CD8-positive, alpha-beta memory T cell (primary cell): ENCODE measurements around the gene MROH2B. TPM values are rescaled to one million over a fixed set of nuclear protein-coding genes. Genes with fewer than 3 reads are reported as not detected.

Experiments
- CTCF ChIA-PET: fragments of 350-600 bp; sonication (Branson Sonifier 250); formaldehyde crosslinking; loops from one replicate; lab custom pipeline; 2021; ENCODE audit warnings: antibody characterized with exemption; lab: Charles Lee
- POLR2A ChIA-PET: fragments of 350-600 bp; sonication (Branson Sonifier 250); formaldehyde crosslinking; loops from one replicate; lab custom pipeline; 2021; ENCODE audit warnings: antibody characterized with exemption; lab: Charles Lee
- DNase-seq, 5 donors: peaks; one replicate each; pipeline versions ENCODE4 v3.0.0 to v3.0.0-alpha.2; 2020 to 2022; ENCODE audit warnings: mixed read lengths in 1 of 5
- H3K27ac ChIP-seq: one replicate; pipeline ENCODE4 v1.7.0; 2013; ENCODE audit warnings: low read depth, mild to moderate bottlenecking, low read length, moderate library complexity
- H3K27me3 ChIP-seq: 2 replicates; pipeline ENCODE4 v1.7.0; 2013; ENCODE audit warnings: low read length, mild to moderate bottlenecking; ENCODE audit not compliant: insufficient read depth, poor library complexity, severe bottlenecking
- H3K36me3 ChIP-seq: 2 replicates; pipeline ENCODE4 v1.7.0; 2013; ENCODE audit warnings: mild to moderate bottlenecking, low read length, moderate library complexity; ENCODE audit not compliant: insufficient read depth
- H3K4me1 ChIP-seq: 2 replicates; pipeline ENCODE4 v1.7.0; 2013; ENCODE audit warnings: mild to moderate bottlenecking, low read length, moderate library complexity; ENCODE audit not compliant: insufficient read depth
- H3K4me3 ChIP-seq: 2 replicates; pipeline ENCODE4 v1.7.0; 2013; ENCODE audit warnings: mild to moderate bottlenecking, low read length
- H3K9me3 ChIP-seq: 2 replicates; pipeline ENCODE4 v1.7.0; 2013; ENCODE audit warnings: mild to moderate bottlenecking, low read length
- H3K27ac Mint-ChIP-seq, 8 donors: one replicate each; pipeline ENCODE4 v1.8.0; 2020 to 2021; ENCODE audit warnings: mixed read lengths in 8 of 8, mild to moderate bottlenecking in 6 of 8, inconsistent platforms in 3 of 8, moderate library complexity in 3 of 8
- H3K27me3 Mint-ChIP-seq, 2 donors: one replicate each; pipeline ENCODE4 v1.8.0; 2020 to 2021; ENCODE audit warnings: mixed read lengths in 2 of 2, mild to moderate bottlenecking in 1 of 2, moderate library complexity in 1 of 2
- H3K36me3 Mint-ChIP-seq, 3 donors: one replicate each; pipeline ENCODE4 v1.8.0; 2020 to 2021; ENCODE audit warnings: mixed read lengths in 3 of 3, inconsistent platforms in 1 of 3, mild to moderate bottlenecking in 1 of 3
- H3K4me1 Mint-ChIP-seq, 3 donors: one replicate each; pipeline ENCODE4 v1.8.0; 2020 to 2021; ENCODE audit warnings: mixed read lengths in 3 of 3, inconsistent platforms in 1 of 3, mild to moderate bottlenecking in 1 of 3
- H3K4me3 Mint-ChIP-seq, 7 donors: one replicate each; pipeline ENCODE4 v1.8.0; 2020 to 2021; ENCODE audit warnings: mixed read lengths in 7 of 7, mild to moderate bottlenecking in 6 of 7, moderate library complexity in 4 of 7, inconsistent platforms in 2 of 7
- H3K9me3 Mint-ChIP-seq, 5 donors: one replicate each; pipeline ENCODE4 v1.8.0; 2020 to 2022; ENCODE audit warnings: mixed read lengths in 5 of 5, mild to moderate bottlenecking in 3 of 5, moderate library complexity in 2 of 5, inconsistent platforms in 1 of 5
- polyA plus RNA-seq: library from polyadenylated mRNA; unstranded; fragments of 300-500 nt; fragmentation: Illumina TruSeq; gene quantifications from one replicate; pipeline ENCODE4 v1.2.3, GENCODE V29; 2021
- total RNA-seq, 2 experiments: library from RNA; stranded (reverse); gene quantifications; one replicate each; pipeline ENCODE4 v1.2.3, GENCODE V29; 2021

Gene MROH2B
- total and polyA plus RNA-seq, 3 experiments from 2014 or later = not detected

- Mint-ChIP-seq H3K4me1 (no peaks in the 10 kb centered on the region), H3K27me3 (peaks cover 4 to 31% of the 10 kb centered on the region in 2 donors)
These were observed 94.3 kb downstream of the MROH2B start for GRCh38 chr5:40976836-40977235.

GRCh38 chr5:40976041-40976440 is 95.1 kb downstream of the MROH2B start:
- H3K27me3 ChIP-seq = no peaks in the 10 kb centered on the region
- Mint-ChIP-seq H3K27me3 (peaks cover 3 to 26% of the 10 kb centered on the region in 2 donors), H3K36me3 (no peaks in the 10 kb centered on the region), H3K4me1 (no peaks in the 10 kb centered on the region), H3K27ac (no peak overlapping the region), H3K9me3 (no peaks in the 10 kb centered on the region), H3K4me3 (no peak overlapping the region)
- H3K27ac ChIP-seq = no peak overlapping the region
- no peaks in the 10 kb centered on the region for H3K36me3 ChIP-seq
- no peak overlapping the region for H3K4me3 ChIP-seq
- no peak for DNase-seq
- no peaks in the 10 kb centered on the region for H3K4me1 ChIP-seq
- ChIA-PET POLR2A (no interaction called here), CTCF (no interaction called here)
- no peaks in the 10 kb centered on the region for H3K9me3 ChIP-seq

More at GRCh38 chr5:40976836-40977235, 94.3 kb downstream of the MROH2B start:
- Mint-ChIP-seq H3K27ac (no peak overlapping the region), H3K9me3 (no peaks in the 10 kb centered on the region), H3K36me3 (no peaks in the 10 kb centered on the region), H3K4me3 (no peak overlapping the region)
- no peak for DNase-seq
- H3K4me3 ChIP-seq = no peak overlapping the region
- H3K36me3 ChIP-seq = no peaks in the 10 kb centered on the region
- H3K9me3 ChIP-seq = no peaks in the 10 kb centered on the region
- ChIA-PET POLR2A (no interaction called here), CTCF (interaction anchor here (1.3 to 1.7 kb wide), 2 partner anchors 10 kb away, joined by 3 read pairs; no protein-coding TSS in a partner anchor)
- H3K27me3 ChIP-seq = no peaks in the 10 kb centered on the region
- H3K27ac ChIP-seq = no peak overlapping the region
- H3K4me1 ChIP-seq = no peaks in the 10 kb centered on the region

GRCh38 chr5:40973364-40974004 is 97.7 kb downstream of the MROH2B start:
- no peaks in the 10 kb centered on the region for H3K4me1 Mint-ChIP-seq
- DNase-seq = no peak
- Histone ChIP-seq H3K9me3 (no peaks in the 10 kb centered on the region), H3K27me3 (no peaks in the 10 kb centered on the region), H3K4me1 (no peaks in the 10 kb centered on the region), H3K27ac (no peak overlapping the region), H3K4me3 (no peak overlapping the region), H3K36me3 (no peaks in the 10 kb centered on the region)
- no peaks in the 10 kb centered on the region for H3K36me3 Mint-ChIP-seq
- no peaks in the 10 kb centered on the region for H3K9me3 Mint-ChIP-seq
- no peak overlapping the region for H3K4me3 Mint-ChIP-seq
- ChIA-PET POLR2A (no interaction called here), CTCF (no interaction called here)
- peaks cover 3 to 19% of the 10 kb centered on the region in 2 donors for H3K27me3 Mint-ChIP-seq
- no peak overlapping the region for H3K27ac Mint-ChIP-seq

- CTCF ChIA-PET = no interaction called here
- POLR2A ChIA-PET = no interaction called here
These were observed 98.7 kb downstream of the MROH2B start for GRCh38 chr5:40972434-40972833.

GRCh38 chr5:40962207-40962955 is 108.8 kb downstream of the MROH2B start:
- no peak overlapping the region for H3K27ac Mint-ChIP-seq
- Histone ChIP-seq H3K27ac (no peak overlapping the region), H3K27me3 (no peaks in the 10 kb centered on the region), H3K4me1 (no peaks in the 10 kb centered on the region), H3K36me3 (no peaks in the 10 kb centered on the region), H3K4me3 (no peak overlapping the region), H3K9me3 (no peaks in the 10 kb centered on the region)
- no peak overlapping the region for H3K4me3 Mint-ChIP-seq
- CTCF ChIA-PET = no interaction called here
- H3K4me1 Mint-ChIP-seq = no peaks in the 10 kb centered on the region
- H3K36me3 Mint-ChIP-seq = no peaks in the 10 kb centered on the region
- H3K9me3 Mint-ChIP-seq = peaks cover 0 to 6% (median 0%) of the 10 kb centered on the region in 5 donors
- POLR2A ChIA-PET = no interaction called here
- DNase-seq = no peak
- peaks cover 0 to 3% of the 10 kb centered on the region in 2 donors for H3K27me3 Mint-ChIP-seq

More at GRCh38 chr5:40972434-40972833, 98.7 kb downstream of the MROH2B start:
- Mint-ChIP-seq H3K9me3 (no peaks in the 10 kb centered on the region), H3K4me1 (no peaks in the 10 kb centered on the region), H3K27me3 (peaks cover 1 to 13% of the 10 kb centered on the region in 2 donors), H3K4me3 (no peak overlapping the region), H3K36me3 (no peaks in the 10 kb centered on the region), H3K27ac (no peak overlapping the region)
- Histone ChIP-seq H3K27ac (no peak overlapping the region), H3K36me3 (no peaks in the 10 kb centered on the region), H3K4me1 (no peaks in the 10 kb centered on the region), H3K4me3 (no peak overlapping the region), H3K27me3 (no peaks in the 10 kb centered on the region), H3K9me3 (no peaks in the 10 kb centered on the region)
- DNase-seq = no peak

- no peak overlapping the region for H3K27ac ChIP-seq
- CTCF ChIA-PET = no interaction called here
- Mint-ChIP-seq H3K27me3 (peaks cover under 1 to 4% of the 10 kb centered on the region in 2 donors), H3K27ac (no peak overlapping the region), H3K4me1 (no peaks in the 10 kb centered on the region), H3K36me3 (no peaks in the 10 kb centered on the region), H3K4me3 (no peak overlapping the region), H3K9me3 (peaks cover 0 to 6% (median 0%) of the 10 kb centered on the region in 5 donors)
- no peaks in the 10 kb centered on the region for H3K36me3 ChIP-seq
- no peak overlapping the region for H3K4me3 ChIP-seq
- no peak for DNase-seq
- POLR2A ChIA-PET = no interaction called here
- no peaks in the 10 kb centered on the region for H3K4me1 ChIP-seq
- no peaks in the 10 kb centered on the region for H3K9me3 ChIP-seq
- no peaks in the 10 kb centered on the region for H3K27me3 ChIP-seq
These were observed 111.1 kb downstream of the MROH2B start for GRCh38 chr5:40960037-40960436.

- Histone ChIP-seq H3K4me1 (no peaks in the 10 kb centered on the region), H3K4me3 (no peak overlapping the region), H3K36me3 (no peaks in the 10 kb centered on the region), H3K27me3 (no peaks in the 10 kb centered on the region), H3K27ac (no peak overlapping the region), H3K9me3 (no peaks in the 10 kb centered on the region)
- H3K27ac Mint-ChIP-seq = no peak overlapping the region
- DNase-seq = no peak
- no peak overlapping the region for H3K4me3 Mint-ChIP-seq
- POLR2A ChIA-PET = no interaction called here
- peaks cover 3 to 4% of the 10 kb centered on the region in 2 donors for H3K27me3 Mint-ChIP-seq
- peaks cover 0 to 6% (median 0%) of the 10 kb centered on the region in 5 donors for H3K9me3 Mint-ChIP-seq
- H3K36me3 Mint-ChIP-seq = no peaks in the 10 kb centered on the region
- H3K4me1 Mint-ChIP-seq = no peaks in the 10 kb centered on the region
- CTCF ChIA-PET = no interaction called here
These were observed 112.3 kb downstream of the MROH2B start for GRCh38 chr5:40958811-40959210.

- ChIA-PET CTCF (no interaction called here), POLR2A (no interaction called here)
- Histone ChIP-seq H3K36me3 (no peaks in the 10 kb centered on the region), H3K4me3 (no peak overlapping the region), H3K4me1 (no peaks in the 10 kb centered on the region), H3K27me3 (no peaks in the 10 kb centered on the region), H3K9me3 (no peaks in the 10 kb centered on the region), H3K27ac (no peak overlapping the region)
- Mint-ChIP-seq H3K4me3 (no peak overlapping the region), H3K36me3 (no peaks in the 10 kb centered on the region), H3K27me3 (peaks cover 5 to 9% of the 10 kb centered on the region in 2 donors), H3K4me1 (no peaks in the 10 kb centered on the region), H3K9me3 (peaks cover 0 to 6% (median 0%) of the 10 kb centered on the region in 5 donors), H3K27ac (no peak overlapping the region)
- DNase-seq = no peak
These were observed 114.1 kb downstream of the MROH2B start for GRCh38 chr5:40957048-40957447.
